SK-N-SH treated with all-trans-retinoic acid at 6 μM for 48 hours (cell line): ENCODE measurements around the gene JAGN1.

ENCODE experiments used
- ATAC-seq: fragments of 200-7000 bp; cut with Tn5 transposase; 3 replicates; pipeline ENCODE4 v1.9.1; 2020; ENCODE audit warnings: mild to moderate bottlenecking, moderate library complexity
- ARNTL ChIP-seq: fragments of 450-650 bp; formaldehyde crosslinking; IDR thresholded peaks from 2 replicates; pipeline ENCODE4 v1.5.0; 2020; ENCODE audit warnings: low read depth, mild to moderate bottlenecking, moderate library complexity, borderline replicate concordance
- BACH2 ChIP-seq: fragments of 250-450 bp; sonication (Bioruptor Pico); IDR thresholded peaks from 2 replicates; pipeline ENCODE4 v1.9.0; 2021; ENCODE audit warnings: mild to moderate bottlenecking, borderline replicate concordance
- CREB5 ChIP-seq: fragments of 250-450 bp; sonication (Bioruptor Pico); IDR thresholded peaks from 2 replicates; pipeline ENCODE4 v1.5.1; 2020; ENCODE audit warnings: low read depth, mild to moderate bottlenecking, moderate library complexity
- CSDC2 ChIP-seq: fragments of 250-450 bp; sonication (Bioruptor Pico); IDR thresholded peaks from 2 replicates; pipeline ENCODE4 v1.5.0; 2020; ENCODE audit warnings: mild to moderate bottlenecking, moderate library complexity
- CSRNP3 ChIP-seq: fragments of 250-450 bp; sonication (Bioruptor Pico); IDR thresholded peaks from 2 replicates; pipeline ENCODE4 v1.5.1; 2021; ENCODE audit warnings: mild to moderate bottlenecking, moderate library complexity
- ESRRG ChIP-seq: fragments of 250-450 bp; sonication (Bioruptor Pico); IDR thresholded peaks from 2 replicates; pipeline ENCODE4 v1.6.1; 2021; ENCODE audit warnings: mild to moderate bottlenecking
- GLIS3 ChIP-seq: fragments of 250-450 bp; sonication (Bioruptor Pico); IDR thresholded peaks from 2 replicates; pipeline ENCODE4 v1.5.0; 2020; ENCODE audit warnings: mild to moderate bottlenecking, moderate library complexity
- ISL1 ChIP-seq: fragments of 250-450 bp; sonication (Bioruptor Pico); IDR thresholded peaks from 2 replicates; pipeline ENCODE4 v2.1.2; 2022; ENCODE audit warnings: mild to moderate bottlenecking, moderate library complexity
- OSR1 ChIP-seq: fragments of 250-450 bp; sonication (Bioruptor Pico); IDR thresholded peaks from 2 replicates; pipeline ENCODE4 v1.8.0; 2022; ENCODE audit warnings: moderate library complexity, mild to moderate bottlenecking, inconsistent platforms
- PATZ1 ChIP-seq: fragments of 250-450 bp; sonication (Bioruptor Pico); IDR thresholded peaks from 2 replicates; pipeline ENCODE4 v1.8.0; 2020; ENCODE audit warnings: mild to moderate bottlenecking, moderate library complexity, borderline replicate concordance
- POU6F1 ChIP-seq: fragments of 250-450 bp; sonication (Bioruptor Pico); IDR thresholded peaks from 2 replicates; pipeline ENCODE4 v1.8.0; 2021; ENCODE audit warnings: low read depth, mild to moderate bottlenecking, moderate library complexity, borderline replicate concordance
- PPARA ChIP-seq: fragments of 250-450 bp; sonication (Bioruptor Pico); IDR thresholded peaks from 2 replicates; pipeline ENCODE4 v1.5.0; 2020; ENCODE audit warnings: mild to moderate bottlenecking, borderline replicate concordance
- RARB ChIP-seq: fragments of 250-450 bp; sonication (Bioruptor Pico); IDR thresholded peaks from 2 replicates; pipeline ENCODE4 v1.8.0; 2021; ENCODE audit warnings: mild to moderate bottlenecking, moderate library complexity
- SNAI2 ChIP-seq: fragments of 250-450 bp; sonication (Bioruptor Pico); IDR thresholded peaks from 2 replicates; pipeline ENCODE4 v1.5.0; 2020; ENCODE audit warnings: mild to moderate bottlenecking, moderate library complexity
- TCF4 ChIP-seq: fragments of 250-450 bp; sonication (Bioruptor Pico); IDR thresholded peaks from 2 replicates; pipeline ENCODE4 v1.8.0; 2021; ENCODE audit warnings: mild to moderate bottlenecking, moderate library complexity, borderline replicate concordance
- TOX ChIP-seq: fragments of 250-450 bp; sonication (Bioruptor Pico); IDR thresholded peaks from 2 replicates; pipeline ENCODE4 v1.8.0; 2021; ENCODE audit warnings: mild to moderate bottlenecking, moderate library complexity, borderline replicate concordance
- ZC3H10 ChIP-seq: fragments of 250-450 bp; sonication (Bioruptor Pico); IDR thresholded peaks from 2 replicates; pipeline ENCODE4 v1.5.1; 2021; ENCODE audit warnings: mild to moderate bottlenecking, moderate library complexity
- ZFP3 ChIP-seq: fragments of 250-450 bp; sonication (Bioruptor Pico); IDR thresholded peaks from 2 replicates; pipeline ENCODE4 v1.5.0; 2020; ENCODE audit warnings: mild to moderate bottlenecking, moderate library complexity
- ZFP30 ChIP-seq: fragments of 450-650 bp; formaldehyde crosslinking; IDR thresholded peaks from 2 replicates; pipeline ENCODE4 v1.5.0; 2022; ENCODE audit warnings: mild to moderate bottlenecking, moderate library complexity
- ZNF565 ChIP-seq: fragments of 450-650 bp; formaldehyde crosslinking; conservative IDR thresholded peaks from 2 replicates; pipeline ENCODE4 v1.5.0; 2020; ENCODE audit warnings: low read depth, mild to moderate bottlenecking, moderate library complexity
- ZNF70 ChIP-seq: fragments of 450-650 bp; formaldehyde crosslinking; IDR thresholded peaks from 2 replicates; pipeline ENCODE4 v1.5.0; 2020; ENCODE audit warnings: mild to moderate bottlenecking, moderate library complexity
- ZNF8 ChIP-seq: fragments of 450-650 bp; formaldehyde crosslinking; IDR thresholded peaks from 2 replicates; pipeline ENCODE4 v1.5.0; 2020; ENCODE audit warnings: mild to moderate bottlenecking, moderate library complexity

Gene JAGN1

GRCh38 chr3:9878700-9879099, 11.7 kb upstream of the JAGN1 start:
- TF ChIP-seq CSDC2 (no peak), POU6F1 (CRISPR knock-in tag) (no peak), BACH2 (CRISPR knock-in tag) (no peak), ZNF565 (CRISPR knock-in tag) (no peak), ZNF8 (CRISPR knock-in tag) (no peak), ZFP30 (no peak), GLIS3 (CRISPR knock-in tag) (no peak), CREB5 (CRISPR knock-in tag) (no peak), ZFP3 (CRISPR knock-in tag) (no peak), ESRRG (CRISPR knock-in tag) (no peak), CSRNP3 (CRISPR knock-in tag) (no peak), TOX (CRISPR knock-in tag) (no peak), ARNTL (CRISPR knock-in tag) (no peak), RARB (CRISPR knock-in tag) (no peak), OSR1 (no peak), ZNF70 (CRISPR knock-in tag) (no peak), ZC3H10 (CRISPR knock-in tag) (no peak), TCF4 (no peak), PPARA (CRISPR knock-in tag) (no peak)
- ATAC-seq: no peak

- ATAC-seq: no peak
- TF ChIP-seq TCF4 (no peak), GLIS3 (CRISPR knock-in tag) (no peak), POU6F1 (CRISPR knock-in tag) (no peak), ISL1 (CRISPR knock-in tag) (no peak)
Observed at GRCh38 chr3:9879830-9880549, 10.4 kb upstream of the JAGN1 start, which contains the start of gene CIDEC. Gene CIDEC, minus strand, starts transcription at chr3:9880253. Its CDS starts 1,767 bp downstream, at chr3:9878486.

- ATAC-seq: no peak
- TF ChIP-seq BACH2 (CRISPR knock-in tag) (no peak), ZC3H10 (CRISPR knock-in tag) (no peak), ZNF8 (CRISPR knock-in tag) (no peak), POU6F1 (CRISPR knock-in tag) (no peak), ZNF70 (CRISPR knock-in tag) (no peak), CSDC2 (no peak), ZFP30 (no peak), ZNF565 (CRISPR knock-in tag) (no peak), PATZ1 (no peak), ESRRG (CRISPR knock-in tag) (no peak), CSRNP3 (CRISPR knock-in tag) (no peak), OSR1 (no peak), SNAI2 (CRISPR knock-in tag) (no peak), PPARA (CRISPR knock-in tag) (no peak), TOX (CRISPR knock-in tag) (no peak)
Observed at GRCh38 chr3:9881441-9881840, 9.0 kb upstream of the JAGN1 start.
